Measurements from ENCODE around the gene CCDC179. TPM values are rescaled to one million over a fixed set of nuclear protein-coding genes. Genes with fewer than 3 reads are reported as not detected.

Gene CCDC179
- total RNA-seq, 2 donors from 2014 or later = not detected

Other genes with a start within 250 kb of the CCDC179 start
- gene FANCF, start 234.7 kb downstream of the CCDC179 start, total RNA-seq = 10 to 100 TPM in 1 of 2 donors, 1 to 10 TPM in 1; 7.3 to 10.9 TPM
- 1 to 10 TPM; 1.2 to 1.5 TPM for gene GAS2, start 193.9 kb downstream of the CCDC179 start, total RNA-seq
- 10 to 100 TPM; 42.7 to 42.9 TPM for gene SVIP, start 30.7 kb downstream of the CCDC179 start, total RNA-seq